DOHH2 (cell line): ENCODE data around the gene PRKCE.

ENCODE experiments used
- H3F3A ChIP-seq: fragments of 200-600 bp; sonication (generic), shearing (Covaris generic); 2 replicates; pipeline ENCODE4 v1.6.0; 2016; ENCODE audit warnings: antibody characterized with exemption, mild to moderate bottlenecking; ENCODE audit not compliant: control insufficient read depth, insufficient read depth
- H3K27ac ChIP-seq: fragments of 200-600 bp; sonication (generic); 2 replicates; pipeline ENCODE4 v1.5.1; 2014; ENCODE audit warnings: low read depth, mild to moderate bottlenecking, low read length, moderate library complexity
- H3K27me3 ChIP-seq: fragments of 200-600 bp; sonication (generic); 2 replicates; pipeline ENCODE4 v1.6.1; 2014; ENCODE audit warnings: mild to moderate bottlenecking, low read length, mixed read lengths; ENCODE audit not compliant: control insufficient read depth
- H3K36me3 ChIP-seq: fragments of 200-600 bp; sonication (generic); 2 replicates; pipeline ENCODE4 v1.6.1; 2014; ENCODE audit warnings: mild to moderate bottlenecking, low read length, moderate library complexity, mixed read lengths; ENCODE audit not compliant: control insufficient read depth
- H3K4me1 ChIP-seq: fragments of 200-600 bp; sonication (generic); 2 replicates; pipeline ENCODE4 v1.6.1; 2014; ENCODE audit warnings: mild to moderate bottlenecking, low read length, mixed read lengths; ENCODE audit not compliant: control insufficient read depth
- H3K4me2 ChIP-seq: fragments of 200-600 bp; sonication (generic); 2 replicates; pipeline ENCODE4 v1.6.0; 2014; ENCODE audit warnings: mild to moderate bottlenecking, low read length, moderate library complexity
- H3K4me3 ChIP-seq: fragments of 200-600 bp; sonication (generic); 2 replicates; pipeline ENCODE4 v1.5.1; 2014; ENCODE audit warnings: mild to moderate bottlenecking, low read length, mixed read lengths
- H3K79me2 ChIP-seq: fragments of 200-600 bp; sonication (generic); 2 replicates; pipeline ENCODE4 v1.6.1; 2014; ENCODE audit warnings: mild to moderate bottlenecking, low read length, mixed read lengths; ENCODE audit not compliant: control insufficient read depth
- H3K9me2 ChIP-seq: fragments of 200-600 bp; sonication (generic); replicated peaks from 2 replicates; pipeline ENCODE4 v1.6.1; 2014; ENCODE audit warnings: mild to moderate bottlenecking, low read length, mixed read lengths; ENCODE audit not compliant: control insufficient read depth
- H3K9me3 ChIP-seq: fragments of 200-600 bp; sonication (generic); 2 replicates; pipeline ENCODE4 v1.6.1; 2014; ENCODE audit warnings: antibody characterized with exemption, low read length, mixed read lengths; ENCODE audit not compliant: control insufficient read depth, insufficient read depth
- H4K20me1 ChIP-seq: fragments of 200-600 bp; sonication (generic); 2 replicates; pipeline ENCODE4 v1.6.0; 2014; ENCODE audit warnings: low read depth, mild to moderate bottlenecking, antibody characterized with exemption, low read length, moderate library complexity; ENCODE audit not compliant: control insufficient read depth, insufficient read depth
- CTCF ChIP-seq: fragments of 200-600 bp; sonication (generic); IDR thresholded peaks from one replicate; pipeline ENCODE4 v1.5.1; 2014; ENCODE audit warnings: antibody characterized with exemption, mild to moderate bottlenecking, low read depth, low read length; ENCODE audit not compliant: poor library complexity, severe bottlenecking
- EZH2phosphoT487 ChIP-seq: fragments of 200-600 bp; sonication (generic); IDR thresholded peaks from 2 replicates; pipeline ENCODE4 v1.6.1; 2017; ENCODE audit warnings: borderline replicate concordance, mild to moderate bottlenecking, antibody characterized with exemption, low read length, moderate library complexity, mixed read lengths

Gene PRKCE

DNA sequence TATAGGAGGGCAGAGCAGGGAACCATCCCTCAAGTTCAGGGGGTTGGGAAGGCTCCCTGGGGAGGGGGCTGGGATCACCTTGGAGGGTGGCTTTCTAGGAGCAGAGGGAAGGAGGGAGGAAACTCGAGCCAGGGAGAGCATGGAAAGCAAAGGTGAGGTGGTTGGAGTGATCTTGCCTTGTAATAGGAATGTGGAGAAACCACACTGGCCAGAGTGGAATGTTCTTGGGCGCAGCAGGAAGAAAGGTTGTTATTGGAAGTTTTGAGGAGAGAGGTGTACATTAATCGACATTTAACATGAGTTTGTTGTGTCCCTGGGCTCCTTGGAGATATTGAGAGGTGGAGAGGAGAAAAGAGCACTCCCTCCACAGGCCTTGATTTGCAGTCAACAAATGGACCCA, 272.2 kb downstream of the PRKCE start:
- H3K4me1 ChIP-seq: no peaks in the 10 kb centered on the region
- H4K20me1 ChIP-seq: no peaks in the 10 kb centered on the region
- no peaks in the 10 kb centered on the region for H3K79me2 ChIP-seq

GRCh38 chr2:45925026-45925425, 273.6 kb downstream of the PRKCE start:
- H4K20me1 ChIP-seq: no peaks in the 10 kb centered on the region

More for the DNA sequence above, 272.2 kb downstream of the PRKCE start:
- no peak overlapping the region for H3K27ac ChIP-seq
- H3K4me2 ChIP-seq: no peak overlapping the region
- no peaks in the 10 kb centered on the region for H3K27me3 ChIP-seq
- no peaks in the 10 kb centered on the region for H3K36me3 ChIP-seq
- H3K9me2 ChIP-seq: no peaks in the 10 kb centered on the region
- no peaks in the 10 kb centered on the region for H3F3A ChIP-seq
- H3K4me3 ChIP-seq: no peak overlapping the region
- no peaks in the 10 kb centered on the region for H3K9me3 ChIP-seq
- TF ChIP-seq EZH2phosphoT487 (no peak), CTCF (no peak)

GRCh38 chr2:45925636-45926366, 274.3 kb downstream of the PRKCE start:
- Histone ChIP-seq H3K4me2 (no peak overlapping the region), H3K27me3 (no peaks in the 10 kb centered on the region), H3K9me3 (no peaks in the 10 kb centered on the region), H4K20me1 (no peaks in the 10 kb centered on the region), H3K36me3 (no peaks in the 10 kb centered on the region), H3K4me3 (no peak overlapping the region), H3K27ac (no peak overlapping the region), H3K79me2 (no peaks in the 10 kb centered on the region), H3K4me1 (no peaks in the 10 kb centered on the region), H3K9me2 (no peaks in the 10 kb centered on the region), H3F3A (no peaks in the 10 kb centered on the region)
- no peak for TF ChIP-seq CTCF
- no peak for TF ChIP-seq EZH2phosphoT487

More at GRCh38 chr2:45925026-45925425, 273.6 kb downstream of the PRKCE start:
- no peak overlapping the region for H3K4me2 ChIP-seq
- H3K9me2 ChIP-seq: no peaks in the 10 kb centered on the region
- TF ChIP-seq EZH2phosphoT487 (no peak), CTCF (no peak)
- H3K9me3 ChIP-seq: no peaks in the 10 kb centered on the region
- H3F3A ChIP-seq: no peaks in the 10 kb centered on the region
- no peaks in the 10 kb centered on the region for H3K36me3 ChIP-seq
- no peak overlapping the region for H3K4me3 ChIP-seq
- no peak overlapping the region for H3K27ac ChIP-seq
- no peaks in the 10 kb centered on the region for H3K27me3 ChIP-seq
- H3K79me2 ChIP-seq: no peaks in the 10 kb centered on the region
- no peaks in the 10 kb centered on the region for H3K4me1 ChIP-seq
